Measurements from ENCODE around the gene NECTIN4. TPM values are rescaled to one million over a fixed set of nuclear protein-coding genes. Genes with fewer than 3 reads are reported as not detected.

Gene NECTIN4
- total and polyA plus RNA-seq, 2 of the 8 experiments (the other 6 are each of a cell fraction or from before 2014, with no cell fraction given) = 0.19 to 0.71 TPM

GRCh38 chr1:161069731-161070270, 19.6 kb downstream of the NECTIN4 start, which contains the start of gene ARHGAP30:
TSS of gene ARHGAP30 (minus strand) at chr1:161069891. CDS start at chr1:161069624, 267 bp downstream.
- Histone ChIP-seq H3K18ac (ENCODE audit: extremely low read depth, low read length) (no peak within 1 kb of the TSS), H2AFZ (ENCODE audit: low read length) (no peak within 1 kb of the TSS), H3K4me3 (ENCODE audit: extremely low read depth in 1 of 4, insufficient read depth in 2 of 4, low read depth in 3 of 4, low read length in 4 of 4) (no peak within 1 kb of the TSS), H4K8ac (ENCODE audit: extremely low read depth, insufficient read depth, low read length) (peak within 1 kb of the TSS; percentile 70), H4K91ac (replicated peaks; ENCODE audit: insufficient read length, low read length) (peak within 1 kb of the TSS; percentile 50), H4K5ac (ENCODE audit: insufficient read length, low read depth, low read length) (no peak within 1 kb of the TSS), H3K9ac (replicated peaks in 1 of 4; ENCODE audit: extremely low read depth in 1 of 4, low read depth in 3 of 4, low read length in 3 of 4) (no peak within 1 kb of the TSS), H2BK5ac (ENCODE audit: low read depth, low read length) (no peak within 1 kb of the TSS; the same call in 1 of the 2 replicates), H3K79me1 (ENCODE audit: low read depth, low read length) (no peaks in the 10 kb centered on the region), H3K23ac (ENCODE audit: insufficient read length) (no peak within 1 kb of the TSS), H3K14ac (ENCODE audit: insufficient read length) (no peak within 1 kb of the TSS), H3K79me2 (ENCODE audit: control insufficient read depth in 1 of 2, insufficient read depth in 2 of 2, low read length in 2 of 2) (no peaks in the 10 kb centered on the region), H2BK15ac (ENCODE audit: low read length) (peak within 1 kb of the TSS; percentile 29; the same call in 1 of the 2 replicates), H3K56ac (replicated peaks; ENCODE audit: insufficient read length, low read depth, low read length) (no peak within 1 kb of the TSS), H3K4me1 (replicated peaks in 1 of 4; ENCODE audit: control insufficient read depth in 3 of 4, insufficient read depth in 4 of 4, low read length in 3 of 4) (peaks cover 0 to 8% (median 3%) of the 10 kb centered on the region in 4 experiments; a peak in 3 of 7 replicates), H3K23me2 (ENCODE audit: low read depth, low read length) (no peaks in the 10 kb centered on the region), H3K36me3 (ENCODE audit: control insufficient read depth in 2 of 4, insufficient read depth in 4 of 4, low read length in 3 of 4) (no peaks in the 10 kb centered on the region), H4K20me1 (replicated peaks in 1 of 2; ENCODE audit: control insufficient read depth in 1 of 2, insufficient read depth in 2 of 2, low read length in 2 of 2) (peaks cover 0 to 3% of the 10 kb centered on the region in 2 experiments), H2BK120ac (replicated peaks; ENCODE audit: low read depth, low read length) (no peak within 1 kb of the TSS), H3K27me3 (replicated peaks in 1 of 4; ENCODE audit: control insufficient read depth in 3 of 4, extremely low read depth in 1 of 4, insufficient read depth in 3 of 4, low read length in 3 of 4) (no peaks in the 10 kb centered on the region), H3K9me3 (ENCODE audit: insufficient read depth in 2 of 2, low read depth in 1 of 2, low read length in 1 of 2) (no peaks in the 10 kb centered on the region), H2BK20ac (ENCODE audit: low read length) (no peak within 1 kb of the TSS), H2BK12ac (ENCODE audit: low read depth, low read length) (no peak within 1 kb of the TSS), H3K27ac (ENCODE audit: low read depth, low read length) (no peak within 1 kb of the TSS), H3K4ac (replicated peaks; ENCODE audit: insufficient read length, low read depth, low read length) (peak within 1 kb of the TSS; percentile 84), H3K4me2 (ENCODE audit: insufficient read depth in 1 of 2, low read depth in 2 of 2, low read length in 2 of 2) (no peak within 1 kb of the TSS), H2AK5ac (ENCODE audit: low read depth, low read length) (no peak within 1 kb of the TSS)
- DNase-seq (ENCODE audit: low read depth in 1 of 2, low spot score in 2 of 2) (no peak), FAIRE-seq (no peak)
- POLR2A ChIA-PET (ENCODE audit: partially characterized antibody) = interaction anchor here (0.8 to 2.5 kb wide), 6 partner anchors 10 to 62 kb away, joined by 3 to 6 read pairs (median 4); partner anchors contain the start of genes DEDD, KLHDC9, TSTD1 and USF1
- 77% methylated on average over 4 of the region's 9 CpGs; no CpG with 5 or more reads in 1 of the 2 experiments for WGBS, 2 experiments (ENCODE audit: extremely low coverage in 1 of 2, insufficient coverage in 1 of 2, insufficient read length in 1 of 2, insufficient replicate concordance in 2 of 2, low coverage in 1 of 2, low lambda C conversion rate in 2 of 2, missing lambda C conversion rate in 1 of 2)
- CTCF ChIA-PET (ENCODE audit: partially characterized antibody) = interaction anchor here (0.6 to 17.8 kb wide), 10 partner anchors 9 to 320 kb away, joined by 3 to 282 read pairs (median 10); partner anchors contain the start of genes KLHDC9, NECTIN4 and USF1
- TF ChIP-seq POLR2AphosphoS5 (IDR thresholded peaks at IDR 0.05; ENCODE audit: low read depth, low read length) = peak; percentile 62; the same call in 1 of the 2 replicates
- TF ChIP-seq CREB1 (IDR thresholded peaks at IDR 0.05) = 0 out of 2 replicates have a peak, but pooled peaks have one; percentile 27
- TF ChIP-seq KDM1A (IDR thresholded peaks at IDR 0.05; ENCODE audit: borderline replicate concordance, low read length) = no peak
